HepG2 (cell line): ENCODE measurements around the gene MAGI1. TPM values are rescaled to one million over a fixed set of nuclear protein-coding genes. Genes with fewer than 3 reads are reported as not detected.

Experiments
- MED8 ChIP-seq: sonication (generic); formaldehyde crosslinking; IDR thresholded peaks from 2 replicates; pipeline ENCODE4 v1.8.1; 2023; ENCODE audit warnings: mild to moderate bottlenecking, missing genetic modification reagents; ENCODE audit not compliant: insufficient replicate concordance
- MLLT10 ChIP-seq: sonication (generic); formaldehyde crosslinking; IDR thresholded peaks from 2 replicates; pipeline ENCODE4 v1.4.0; 2020; ENCODE audit warnings: missing genetic modification reagents
- NFIC ChIP-seq: IDR thresholded peaks from 2 replicates; pipeline ENCODE4 v1.6.1; 2012; ENCODE audit warnings: mild to moderate bottlenecking, low read length, inconsistent platforms
- REPIN1 ChIP-seq: sonication (generic); formaldehyde crosslinking; IDR thresholded peaks from 2 replicates; pipeline ENCODE4 v1.8.0; 2022; ENCODE audit warnings: missing genetic modification reagents, low read depth, mild to moderate bottlenecking, borderline replicate concordance
- SIN3A ChIP-seq: IDR thresholded peaks from 2 replicates; pipeline ENCODE4 v1.6.1; 2011; ENCODE audit warnings: low read depth, mild to moderate bottlenecking, control low read depth, low read length, borderline replicate concordance
- SMC3 ChIP-seq: IDR thresholded peaks from 2 replicates; pipeline ENCODE4 v1.6.1; 2011; ENCODE audit warnings: low read length, improper control_type of control experiment
- SP140L ChIP-seq: sonication (generic); formaldehyde crosslinking; IDR thresholded peaks from 2 replicates; pipeline ENCODE4 v1.4.0; 2020; ENCODE audit warnings: missing genetic modification reagents, borderline replicate concordance
- ZKSCAN8 ChIP-seq: IDR thresholded peaks from 2 replicates; pipeline ENCODE4 v1.6.1; 2016; ENCODE audit warnings: borderline replicate concordance, missing genetic modification reagents, missing compliant biosample characterization
- ZNF282 ChIP-seq: fragments of 450-650 bp; IDR thresholded peaks from 2 replicates; pipeline ENCODE4 v1.6.1; 2018; ENCODE audit not compliant: partially characterized antibody
- polyA plus RNA-seq, 8 experiments: library from polyadenylated mRNA; depleted of rRNA in 3 of 8; stranded (reverse) in 7 of 8; unstranded in 1 of 8; fragments of >200 nt; fragmentation: Illumina TruSeq in 4 of 8; extraction: Trizol in 4 of 8; gene quantifications; 2 replicates each; pipeline versions ENCODE4 v1.2.1 to v1.2.3, GENCODE V29; 2011 to 2016; ENCODE audit warnings: low read depth in 4 of 8, missing spikeins in 1 of 8, mixed read lengths in 1 of 8; ENCODE audit not compliant: insufficient read depth in 1 of 8
- total RNA-seq, 5 experiments: library from RNA; depleted of rRNA; stranded (reverse); fragments of >200 nt; fragmentation: Illumina TruSeq; extraction: Trizol; gene quantifications; 2 replicates each; pipeline ENCODE4 v1.2.3, GENCODE V29; 2016; ENCODE audit warnings: low read depth in 1 of 5
- TF ChIP-seq, protein P1 (sequence below): sonication (generic); formaldehyde crosslinking; IDR thresholded peaks from 2 replicates; pipeline ENCODE4 v1.5.1; 2020; ENCODE audit warnings: missing genetic modification reagents, mild to moderate bottlenecking, borderline replicate concordance
- TF ChIP-seq, protein P2 (sequence below), 2 experiments: fragments of 450-650 bp in 1 of 2; sonication (generic) in 1 of 2; formaldehyde crosslinking; IDR thresholded peaks; 2 replicates each; pipeline versions ENCODE4 v1.5.0 to v1.8.0; 2020 to 2022; ENCODE audit warnings: mild to moderate bottlenecking in 1 of 2, missing genetic modification reagents in 1 of 2
- TF ChIP-seq, protein P3 (sequence below): sonication (generic); formaldehyde crosslinking; IDR thresholded peaks from 2 replicates; pipeline ENCODE4 v1.8.0; 2022; ENCODE audit warnings: mild to moderate bottlenecking, missing genetic modification reagents; ENCODE audit not compliant: insufficient replicate concordance

The MAGI1 gene
- total and polyA plus RNA-seq, 2 of the 13 experiments (the other 11 are each of a cell fraction or from before 2014, with no cell fraction given) = 22.2 to 26.0 TPM

DNA sequence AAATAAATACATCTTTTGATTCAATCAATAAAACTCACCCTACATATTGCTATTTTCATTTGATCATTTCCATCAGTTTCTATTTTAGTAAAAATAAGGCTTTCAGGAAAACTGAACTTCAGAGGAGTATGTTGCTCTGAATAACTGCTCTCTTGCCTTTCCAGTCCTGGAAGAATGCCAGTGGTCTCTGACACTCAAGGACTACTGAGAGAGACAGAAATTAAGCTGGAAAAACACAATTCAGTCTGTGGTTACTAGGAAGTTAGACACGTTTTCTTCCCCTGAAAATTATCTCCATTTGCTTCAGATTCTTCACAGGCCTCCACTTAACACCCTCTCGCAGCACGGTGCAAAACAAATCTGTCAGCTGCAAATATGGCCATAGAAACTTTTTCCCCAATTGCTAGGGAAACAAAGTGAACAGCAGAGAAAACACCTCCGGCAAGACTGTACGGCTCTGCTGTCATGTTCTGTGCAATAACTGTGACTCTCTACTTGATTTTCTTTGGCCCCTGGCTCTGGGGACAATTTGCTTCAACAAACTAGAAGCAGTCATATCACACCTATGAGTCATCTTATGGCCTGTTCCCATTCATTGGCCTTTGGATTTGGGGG, 353.0 kb downstream of the MAGI1 start (continued):
- TF ChIP-seq, protein P1, sequence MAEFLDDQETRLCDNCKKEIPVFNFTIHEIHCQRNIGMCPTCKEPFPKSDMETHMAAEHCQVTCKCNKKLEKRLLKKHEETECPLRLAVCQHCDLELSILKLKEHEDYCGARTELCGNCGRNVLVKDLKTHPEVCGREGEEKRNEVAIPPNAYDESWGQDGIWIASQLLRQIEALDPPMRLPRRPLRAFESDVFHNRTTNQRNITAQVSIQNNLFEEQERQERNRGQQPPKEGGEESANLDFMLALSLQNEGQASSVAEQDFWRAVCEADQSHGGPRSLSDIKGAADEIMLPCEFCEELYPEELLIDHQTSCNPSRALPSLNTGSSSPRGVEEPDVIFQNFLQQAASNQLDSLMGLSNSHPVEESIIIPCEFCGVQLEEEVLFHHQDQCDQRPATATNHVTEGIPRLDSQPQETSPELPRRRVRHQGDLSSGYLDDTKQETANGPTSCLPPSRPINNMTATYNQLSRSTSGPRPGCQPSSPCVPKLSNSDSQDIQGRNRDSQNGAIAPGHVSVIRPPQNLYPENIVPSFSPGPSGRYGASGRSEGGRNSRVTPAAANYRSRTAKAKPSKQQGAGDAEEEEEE (CRISPR knock-in tag) = no peak
- no peak for TF ChIP-seq MED8 (CRISPR knock-in tag)
- TF ChIP-seq NFIC = no peak
- no peak for TF ChIP-seq SMC3
- TF ChIP-seq SIN3A = no peak
- no peak for TF ChIP-seq REPIN1 (CRISPR knock-in tag)
- TF ChIP-seq ZKSCAN8 (CRISPR knock-in tag) = no peak
- TF ChIP-seq MLLT10 (CRISPR knock-in tag) = no peak
- TF ChIP-seq, protein P2, sequence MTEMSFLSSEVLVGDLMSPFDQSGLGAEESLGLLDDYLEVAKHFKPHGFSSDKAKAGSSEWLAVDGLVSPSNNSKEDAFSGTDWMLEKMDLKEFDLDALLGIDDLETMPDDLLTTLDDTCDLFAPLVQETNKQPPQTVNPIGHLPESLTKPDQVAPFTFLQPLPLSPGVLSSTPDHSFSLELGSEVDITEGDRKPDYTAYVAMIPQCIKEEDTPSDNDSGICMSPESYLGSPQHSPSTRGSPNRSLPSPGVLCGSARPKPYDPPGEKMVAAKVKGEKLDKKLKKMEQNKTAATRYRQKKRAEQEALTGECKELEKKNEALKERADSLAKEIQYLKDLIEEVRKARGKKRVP (CRISPR knock-in tag; IDR thresholded peaks at IDR 0.05) = no peak
- no peak for TF ChIP-seq SP140L (CRISPR knock-in tag)
- no peak for TF ChIP-seq ZNF282
- TF ChIP-seq, protein P3, sequence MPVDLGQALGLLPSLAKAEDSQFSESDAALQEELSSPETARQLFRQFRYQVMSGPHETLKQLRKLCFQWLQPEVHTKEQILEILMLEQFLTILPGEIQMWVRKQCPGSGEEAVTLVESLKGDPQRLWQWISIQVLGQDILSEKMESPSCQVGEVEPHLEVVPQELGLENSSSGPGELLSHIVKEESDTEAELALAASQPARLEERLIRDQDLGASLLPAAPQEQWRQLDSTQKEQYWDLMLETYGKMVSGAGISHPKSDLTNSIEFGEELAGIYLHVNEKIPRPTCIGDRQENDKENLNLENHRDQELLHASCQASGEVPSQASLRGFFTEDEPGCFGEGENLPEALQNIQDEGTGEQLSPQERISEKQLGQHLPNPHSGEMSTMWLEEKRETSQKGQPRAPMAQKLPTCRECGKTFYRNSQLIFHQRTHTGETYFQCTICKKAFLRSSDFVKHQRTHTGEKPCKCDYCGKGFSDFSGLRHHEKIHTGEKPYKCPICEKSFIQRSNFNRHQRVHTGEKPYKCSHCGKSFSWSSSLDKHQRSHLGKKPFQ (CRISPR knock-in tag) = no peak
